ENCODE measurements around the gene PEX7. TPM values are rescaled to one million over a fixed set of nuclear protein-coding genes. Genes with fewer than 3 reads are reported as not detected.

PEX7 gene
- total and polyA plus RNA-seq, 2 of the 8 experiments (the other 6 are each of a cell fraction or from before 2014, with no cell fraction given), result 6.4 to 11.0 TPM

- TF ChIP-seq CHD7 (IDR thresholded peaks at IDR 0.05; ENCODE audit: insufficient replicate concordance, low read length) (no peak), TCF12 (IDR thresholded peaks at IDR 0.05; ENCODE audit: low read depth, low read length) (no peak), NANOG (IDR thresholded peaks at IDR 0.05; ENCODE audit: insufficient read depth, low read depth, low read length, poor library complexity, severe bottlenecking) (no peak), POLR2A (IDR thresholded peaks at IDR 0.05; ENCODE audit: control extremely low read depth in 1 of 2, low read depth in 2 of 2, low read length in 2 of 2) (no peak), ATF2 (IDR thresholded peaks at IDR 0.05; ENCODE audit: low read length) (no peak)
Observed at GRCh38 chr6:136914947-136915346, 92.6 kb downstream of the PEX7 start (continued).

Data from H1 (cell line).